HG03095 (cell line): ENCODE results near the gene TMEM145.
"Not testable (repeated sequence)": the region's sequence is repeated elsewhere in the genome, so short reads cannot be mapped to it uniquely, and the experiment has no call there.

Experiments
- ATAC-seq: cut with Tn5 transposase; IDR thresholded peaks from one replicate; pipeline ENCODE4 v1.9.1; 2021; ENCODE audit warnings: moderate library complexity; ENCODE audit not compliant: unreplicated experiment

Gene TMEM145

DNA sequence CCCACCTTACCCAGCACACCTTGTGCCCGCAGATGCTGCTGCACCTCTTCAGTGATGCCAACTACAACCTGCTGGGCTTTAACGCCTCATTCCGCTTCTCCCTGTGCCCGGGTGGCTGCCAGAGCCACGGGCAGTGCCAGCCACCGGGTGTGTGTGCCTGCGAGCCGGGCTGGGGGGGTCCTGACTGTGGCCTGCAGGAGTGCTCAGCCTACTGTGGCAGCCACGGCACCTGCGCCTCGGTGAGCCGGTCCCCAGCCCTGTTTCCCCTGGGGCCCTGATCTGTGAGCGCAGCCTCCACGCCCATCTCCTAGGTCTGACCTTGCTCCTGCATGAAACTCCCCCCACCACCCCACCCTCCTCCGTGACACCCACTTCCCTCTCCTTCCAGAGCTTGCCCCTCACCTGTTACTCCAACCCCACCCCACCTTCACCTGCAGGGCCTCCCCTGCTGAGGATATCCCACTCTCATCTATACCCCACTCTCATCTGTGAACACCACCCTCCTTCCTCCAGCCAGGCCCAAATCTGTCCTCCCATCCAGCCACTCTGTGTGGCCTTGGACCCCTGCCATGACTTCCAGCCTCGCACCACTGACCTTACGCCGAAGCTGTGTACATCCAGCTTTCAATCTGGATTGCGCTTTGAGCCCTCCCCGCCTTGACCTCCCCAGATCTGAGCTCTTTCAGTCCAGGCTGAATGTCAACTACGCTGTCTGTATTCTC, 21.0 kb downstream of the TMEM145 start:
- no peak for ATAC-seq

DNA sequence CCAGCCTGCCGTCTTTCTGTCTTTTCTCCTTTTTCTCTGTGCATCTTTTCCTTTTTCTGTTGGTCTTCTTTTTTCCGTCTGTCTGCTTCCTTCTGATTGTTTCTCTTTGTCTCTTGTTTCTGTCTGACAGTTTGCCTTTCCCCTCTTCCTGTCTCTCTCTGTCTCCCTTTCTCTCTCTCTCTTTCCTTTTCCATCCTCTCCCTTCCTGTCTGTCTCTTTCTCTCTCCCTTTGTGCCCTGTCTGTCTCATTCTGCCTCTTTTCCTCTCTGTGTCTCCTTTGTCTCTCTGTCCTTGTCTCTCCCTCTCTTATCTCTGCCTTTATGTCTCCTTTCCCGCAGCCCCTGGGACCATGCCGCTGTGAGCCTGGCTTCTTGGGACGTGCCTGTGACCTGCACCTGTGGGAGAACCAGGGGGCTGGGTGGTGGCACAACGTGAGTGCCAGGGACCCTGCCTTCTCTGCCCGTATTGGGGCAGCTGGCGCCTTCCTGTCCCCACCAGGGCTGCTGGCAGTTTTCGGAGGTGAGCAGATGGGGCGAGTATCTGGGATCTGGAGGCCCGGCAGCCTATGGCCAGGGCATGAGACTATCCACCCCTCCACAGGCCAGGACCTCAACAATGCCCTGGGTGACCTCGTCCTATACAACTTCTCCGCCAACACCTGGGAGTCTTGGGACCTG, 21.7 kb downstream of the TMEM145 start:
- no peak for ATAC-seq

DNA sequence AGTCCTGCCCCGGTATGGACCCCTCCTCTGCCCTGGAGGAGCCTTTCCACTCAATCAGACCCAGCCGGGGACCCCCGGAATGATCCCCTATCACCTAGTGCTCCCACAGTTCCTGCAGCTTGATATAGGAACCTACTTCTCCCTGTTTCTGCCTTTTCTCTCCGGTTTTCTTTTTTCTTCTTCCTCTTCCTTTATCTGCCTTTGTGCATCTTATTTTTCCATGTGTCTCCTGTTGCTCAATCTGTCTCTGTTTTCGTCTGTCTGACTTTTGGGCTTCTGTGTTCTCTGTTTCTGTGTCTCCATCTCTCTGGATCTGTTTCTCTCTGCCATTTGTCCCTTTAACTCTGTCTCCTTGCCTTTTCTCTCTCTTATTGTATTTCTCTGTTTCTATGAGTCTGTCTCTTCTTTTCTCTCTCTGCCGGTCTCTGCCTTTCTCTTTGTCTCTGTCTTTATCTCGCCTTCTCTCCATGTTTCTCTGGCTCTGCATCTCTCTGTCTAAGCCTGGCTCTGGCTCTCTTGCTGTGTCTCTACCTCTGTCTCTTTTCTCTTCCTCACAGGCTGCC, 22.3 kb downstream of the TMEM145 start:
- no peak for ATAC-seq

DNA sequence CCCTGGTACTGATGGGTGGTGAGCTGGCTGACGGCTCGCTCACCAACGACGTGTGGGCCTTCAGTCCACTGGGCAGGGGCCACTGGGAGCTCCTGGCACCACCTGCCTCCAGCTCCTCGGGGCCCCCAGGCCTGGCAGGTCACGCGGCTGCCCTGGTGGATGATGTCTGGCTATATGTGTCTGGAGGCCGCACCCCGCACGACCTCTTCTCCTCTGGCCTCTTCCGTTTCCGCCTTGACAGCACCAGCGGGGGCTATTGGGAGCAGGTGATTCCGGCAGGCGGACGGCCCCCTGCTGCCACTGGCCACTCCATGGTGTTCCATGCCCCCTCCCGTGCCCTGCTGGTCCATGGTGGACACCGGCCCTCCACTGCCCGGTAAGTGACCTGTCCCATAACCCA, 22.9 kb downstream of the TMEM145 start:
- no peak for ATAC-seq

DNA sequence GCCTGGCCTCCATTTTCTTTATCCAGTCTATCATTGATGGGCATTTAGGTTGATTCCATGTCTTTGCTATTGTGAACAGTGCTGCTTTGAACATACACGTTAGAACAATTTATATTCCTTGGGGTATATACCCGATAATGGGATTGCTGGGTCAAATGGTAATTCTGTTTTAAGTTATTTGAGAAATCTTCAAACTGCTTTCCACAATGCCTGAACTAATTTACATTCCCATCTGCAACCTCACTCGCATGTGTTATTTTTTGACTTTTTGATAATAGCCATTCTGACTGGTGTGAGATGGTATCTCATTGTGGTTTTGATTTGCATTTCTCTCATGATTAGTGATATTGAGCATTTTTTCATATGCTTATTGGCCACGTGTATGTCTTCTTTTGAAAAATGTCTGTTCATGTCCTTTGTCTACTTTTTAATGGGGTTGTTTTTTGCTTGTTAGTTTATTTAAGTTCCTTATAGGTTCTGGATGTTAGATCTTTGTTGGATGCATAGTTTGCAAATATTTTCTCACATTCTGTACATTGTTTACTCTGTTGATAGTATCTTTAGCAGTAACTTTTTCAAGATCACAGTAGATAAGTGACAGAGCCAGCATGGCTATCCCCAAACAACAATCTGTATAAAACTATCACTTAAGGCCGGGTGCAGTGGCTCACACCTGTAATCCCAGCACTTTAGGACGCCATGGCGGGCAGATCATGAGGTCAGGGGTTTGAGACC, 26.2 kb downstream of the TMEM145 start:
- not testable (repeated sequence) for ATAC-seq

DNA sequence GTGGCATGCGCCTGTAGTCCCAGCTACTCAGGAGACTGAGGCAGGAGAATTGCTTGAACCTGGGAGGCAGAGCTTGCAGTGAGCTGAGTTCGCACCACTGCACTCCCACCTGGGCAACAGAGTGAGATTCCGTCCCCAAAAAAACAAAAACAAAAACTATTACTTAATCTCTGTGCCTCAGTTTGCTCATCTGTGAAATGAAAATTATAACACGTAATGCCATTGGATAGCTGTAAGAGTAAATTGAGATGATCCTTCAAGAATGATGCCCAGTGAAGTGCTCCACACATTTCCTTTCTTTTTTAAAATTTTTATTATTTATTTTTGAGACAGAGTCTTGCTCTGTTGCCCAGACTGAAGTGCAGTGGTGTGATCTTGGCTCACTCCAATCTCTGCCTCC, 26.8 kb downstream of the TMEM145 start:
- not testable (repeated sequence) for ATAC-seq

DNA sequence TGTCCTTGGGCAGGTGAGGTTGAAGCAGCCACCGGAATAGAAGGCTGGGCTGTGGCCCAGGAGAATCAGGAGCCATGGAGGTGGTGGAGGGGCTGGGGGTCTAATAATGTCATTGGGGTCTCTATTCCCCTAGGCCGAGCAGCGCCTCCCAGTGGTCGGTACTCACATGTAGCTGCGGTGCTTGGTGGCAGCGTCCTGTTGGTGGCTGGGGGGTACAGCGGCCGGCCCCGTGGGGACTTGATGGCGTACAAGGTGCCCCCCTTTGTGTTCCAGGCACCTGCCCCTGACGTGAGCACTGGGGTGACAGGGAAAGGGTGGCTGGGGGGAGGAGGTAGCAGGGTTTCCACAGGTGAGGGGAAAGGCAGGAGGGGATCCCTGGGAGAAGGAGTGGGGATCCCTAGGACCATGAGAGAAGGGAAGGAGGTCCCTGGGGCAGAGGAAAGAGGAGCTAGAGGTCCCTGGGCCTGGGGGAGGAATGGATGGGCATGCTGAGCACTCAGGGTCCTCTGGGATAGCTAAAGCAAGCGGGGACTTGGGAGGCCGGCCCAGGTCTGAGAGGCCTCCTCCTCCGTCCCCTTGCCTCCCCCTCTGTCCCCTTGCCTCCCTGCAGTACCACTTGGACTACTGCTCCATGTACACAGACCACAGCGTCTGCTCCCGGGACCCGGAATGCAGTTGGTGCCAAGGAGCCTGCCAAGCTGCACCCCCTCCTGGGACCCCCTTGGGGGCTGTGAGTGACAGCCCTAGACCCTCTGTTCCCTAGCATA, 30.4 kb downstream of the TMEM145 start:
- no peak for ATAC-seq

DNA sequence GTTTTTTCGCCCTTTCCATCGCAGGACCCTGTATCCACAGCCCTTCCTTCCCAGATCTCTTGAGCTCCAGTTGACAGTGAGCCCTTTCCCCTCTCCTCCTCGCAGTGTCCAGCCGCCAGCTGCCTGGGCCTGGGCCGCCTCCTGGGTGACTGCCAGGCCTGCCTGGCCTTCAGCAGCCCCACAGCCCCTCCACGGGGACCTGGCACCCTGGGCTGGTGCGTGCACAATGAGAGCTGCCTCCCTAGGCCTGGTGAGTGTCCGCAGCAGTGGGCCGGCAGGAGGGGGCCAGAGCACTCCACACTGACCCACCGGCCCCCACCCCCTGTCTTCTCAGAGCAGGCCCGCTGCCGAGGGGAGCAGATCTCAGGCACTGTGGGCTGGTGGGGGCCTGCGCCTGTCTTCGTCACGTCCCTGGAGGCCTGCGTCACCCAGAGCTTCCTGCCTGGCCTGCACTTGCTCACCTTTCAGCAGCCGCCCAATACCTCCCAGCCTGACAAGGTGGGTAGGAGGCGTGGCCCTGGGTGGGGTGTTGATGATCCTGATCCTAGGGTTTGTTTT, 31.3 kb downstream of the TMEM145 start:
- ATAC-seq, result no peak

DNA sequence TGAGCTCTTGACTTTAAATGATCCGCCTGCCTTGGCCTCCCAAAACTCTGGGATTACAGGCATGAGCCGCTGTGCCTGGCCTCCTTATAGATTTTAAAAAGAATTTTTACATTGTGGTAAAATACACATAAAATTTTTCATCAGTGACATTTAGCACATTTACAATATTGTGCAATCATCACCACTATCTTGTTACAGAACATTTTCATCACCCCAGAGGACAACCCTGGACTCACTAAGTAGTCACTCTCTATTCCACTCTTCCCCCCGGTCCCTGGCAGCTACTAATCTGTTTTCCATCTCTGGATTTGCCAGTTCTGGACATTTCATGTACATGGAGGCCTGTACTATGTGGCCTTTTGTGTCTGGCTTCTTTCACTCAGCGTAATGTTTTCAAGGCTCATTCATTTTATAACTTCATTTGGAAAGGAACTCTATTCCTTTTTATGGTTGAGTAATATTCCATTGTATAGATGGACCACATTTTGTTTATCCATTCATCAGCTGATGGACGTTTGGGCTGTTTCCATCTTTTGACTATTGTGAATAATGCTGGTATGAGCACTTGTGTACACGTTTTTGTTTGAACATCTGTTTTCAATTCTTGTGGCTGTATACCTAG, 32.2 kb downstream of the TMEM145 start:
- no peak for ATAC-seq

DNA sequence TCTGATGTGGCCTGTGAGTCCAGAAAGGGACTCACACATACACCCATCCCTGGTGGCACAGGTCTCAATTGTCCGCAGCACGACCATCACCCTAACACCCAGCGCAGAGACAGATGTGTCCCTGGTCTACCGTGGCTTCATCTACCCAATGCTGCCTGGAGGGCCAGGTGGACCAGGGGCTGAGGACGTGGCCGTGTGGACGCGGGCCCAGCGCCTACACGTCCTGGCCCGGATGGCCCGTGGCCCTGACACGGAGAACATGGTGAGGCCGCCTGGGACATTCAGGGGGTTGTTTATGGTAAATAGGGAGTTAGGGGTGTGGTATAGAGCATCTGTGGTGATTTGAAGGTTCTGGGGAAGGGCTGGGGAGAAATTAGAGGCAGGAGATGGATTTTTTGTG, 35.1 kb downstream of the TMEM145 start:
- no peak for ATAC-seq

DNA sequence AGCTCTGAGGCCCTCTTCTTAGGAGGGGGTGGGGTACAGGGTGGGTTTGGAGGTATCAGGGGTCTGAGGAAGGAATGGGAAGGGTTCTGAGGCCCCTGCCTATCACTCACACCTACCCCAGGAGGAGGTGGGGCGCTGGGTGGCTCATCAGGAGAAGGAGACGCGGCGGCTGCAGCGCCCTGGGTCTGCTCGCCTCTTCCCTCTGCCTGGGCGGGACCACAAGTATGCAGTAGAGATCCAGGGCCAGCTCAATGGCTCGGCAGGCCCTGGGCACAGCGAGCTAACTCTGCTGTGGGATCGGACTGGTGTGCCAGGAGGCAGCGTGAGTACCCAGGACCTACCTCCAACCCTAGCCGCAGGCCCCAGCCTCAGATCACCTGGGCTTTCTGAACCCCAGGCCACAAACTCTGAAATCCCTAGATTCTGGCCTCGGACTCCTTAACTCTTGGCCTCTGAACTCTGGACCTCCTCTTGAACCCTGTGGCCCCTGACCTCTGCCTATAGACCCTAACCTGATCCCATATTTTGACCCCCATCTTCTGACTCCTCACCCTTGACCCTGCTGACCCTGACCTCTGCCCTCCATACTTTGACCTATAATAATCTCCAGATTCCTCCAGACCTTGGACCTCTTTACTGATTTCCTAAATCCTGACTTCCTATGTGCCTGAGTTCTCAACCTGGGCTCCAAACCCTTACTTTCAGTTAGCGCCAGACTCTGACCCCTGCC, 36.4 kb downstream of the TMEM145 start:
- ATAC-seq, result no peak

DNA sequence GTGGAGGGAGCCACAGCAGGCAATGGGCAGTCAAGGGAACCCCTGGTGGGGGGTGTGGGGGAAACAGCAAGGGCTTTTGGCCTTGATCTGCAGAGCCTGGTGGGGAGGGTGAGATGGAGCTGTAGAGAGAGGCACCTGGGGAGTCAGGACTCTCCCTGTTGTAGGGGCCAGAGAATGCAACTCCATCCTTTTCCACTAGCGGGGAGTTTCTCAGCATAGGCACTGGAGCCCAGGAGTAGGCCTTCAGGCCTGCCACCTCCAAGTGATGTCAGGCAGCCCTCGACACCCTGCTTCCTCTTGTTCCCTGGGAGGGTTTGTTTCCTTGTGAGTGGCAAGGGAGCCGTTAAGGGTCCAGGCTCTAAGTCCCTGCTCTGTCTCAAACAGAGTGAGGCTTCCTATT, 37.3 kb downstream of the TMEM145 start:
- ATAC-seq, result no peak

DNA sequence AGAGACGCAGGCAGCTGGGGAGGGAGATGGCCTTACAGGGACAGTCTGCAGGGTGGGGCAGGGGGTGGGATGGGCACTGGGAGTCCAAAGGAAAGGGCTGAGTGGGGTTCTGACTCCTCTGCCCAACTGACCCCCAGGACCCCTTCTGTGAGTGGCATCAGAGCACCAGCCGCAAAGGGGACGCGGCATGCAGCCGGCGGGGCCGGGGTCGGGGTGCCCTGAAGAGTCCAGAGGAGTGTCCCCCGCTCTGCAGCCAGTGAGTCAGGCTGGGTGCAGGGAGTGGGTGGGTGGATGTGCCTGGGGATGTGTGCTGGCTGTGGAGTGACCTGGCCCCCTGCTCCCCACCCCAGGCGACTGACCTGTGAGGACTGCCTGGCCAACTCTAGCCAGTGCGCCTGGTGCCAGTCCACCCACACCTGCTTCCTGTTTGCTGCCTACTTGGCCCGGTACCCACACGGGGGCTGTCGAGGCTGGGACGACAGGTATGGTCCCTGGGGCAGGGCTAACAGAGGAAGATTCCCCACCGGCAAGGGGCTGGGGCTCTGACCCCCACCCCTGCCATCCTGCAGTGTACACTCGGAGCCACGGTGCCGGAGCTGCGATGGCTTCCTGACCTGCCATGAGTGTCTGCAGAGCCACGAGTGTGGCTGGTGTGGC, 38.1 kb downstream of the TMEM145 start:
- ATAC-seq, result no peak

DNA sequence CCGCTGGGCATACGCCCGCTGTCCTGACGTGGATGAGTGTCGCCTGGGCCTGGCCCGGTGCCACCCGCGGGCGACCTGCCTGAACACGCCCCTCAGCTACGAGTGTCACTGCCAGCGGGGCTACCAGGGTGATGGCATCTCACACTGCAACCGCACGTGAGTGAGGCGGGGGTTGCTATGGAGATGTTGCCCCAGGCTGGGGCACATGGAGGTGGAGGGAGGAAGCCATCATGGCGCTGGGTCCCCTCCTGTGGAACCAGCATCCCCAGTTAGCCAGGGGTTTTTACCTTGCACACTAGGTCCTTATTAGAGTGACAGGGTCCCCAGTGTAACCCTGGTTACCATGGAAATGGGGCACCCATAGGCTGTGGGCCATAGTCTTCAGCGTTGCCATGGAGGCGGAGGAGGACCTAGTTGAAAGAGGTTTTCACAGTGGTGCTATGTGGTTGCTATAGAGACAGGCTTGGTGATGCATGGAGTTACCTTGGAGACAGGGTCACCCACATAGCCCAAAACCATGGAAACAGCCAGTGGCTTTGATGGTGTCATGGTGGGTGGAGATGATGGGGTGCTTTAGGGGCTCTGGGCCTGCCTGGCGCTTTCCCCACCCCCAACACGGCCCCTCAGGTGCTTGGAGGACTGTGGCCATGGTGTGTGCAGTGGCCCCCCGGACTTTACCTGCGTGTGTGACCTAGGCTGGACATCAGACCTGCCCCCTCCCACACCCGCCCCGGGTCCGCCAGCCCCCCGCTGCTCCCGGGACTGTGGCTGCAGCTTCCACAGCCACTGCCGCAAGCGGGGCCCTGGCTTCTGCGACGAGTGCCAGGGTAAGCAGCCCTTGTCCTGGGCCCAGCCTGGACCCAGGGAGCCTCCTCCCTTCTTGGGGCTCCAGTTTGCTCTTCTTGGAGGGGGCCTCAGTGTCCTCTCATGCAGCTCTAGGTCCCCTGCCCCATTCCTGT, 39.5 kb downstream of the TMEM145 start:
- ATAC-seq, result no peak

DNA sequence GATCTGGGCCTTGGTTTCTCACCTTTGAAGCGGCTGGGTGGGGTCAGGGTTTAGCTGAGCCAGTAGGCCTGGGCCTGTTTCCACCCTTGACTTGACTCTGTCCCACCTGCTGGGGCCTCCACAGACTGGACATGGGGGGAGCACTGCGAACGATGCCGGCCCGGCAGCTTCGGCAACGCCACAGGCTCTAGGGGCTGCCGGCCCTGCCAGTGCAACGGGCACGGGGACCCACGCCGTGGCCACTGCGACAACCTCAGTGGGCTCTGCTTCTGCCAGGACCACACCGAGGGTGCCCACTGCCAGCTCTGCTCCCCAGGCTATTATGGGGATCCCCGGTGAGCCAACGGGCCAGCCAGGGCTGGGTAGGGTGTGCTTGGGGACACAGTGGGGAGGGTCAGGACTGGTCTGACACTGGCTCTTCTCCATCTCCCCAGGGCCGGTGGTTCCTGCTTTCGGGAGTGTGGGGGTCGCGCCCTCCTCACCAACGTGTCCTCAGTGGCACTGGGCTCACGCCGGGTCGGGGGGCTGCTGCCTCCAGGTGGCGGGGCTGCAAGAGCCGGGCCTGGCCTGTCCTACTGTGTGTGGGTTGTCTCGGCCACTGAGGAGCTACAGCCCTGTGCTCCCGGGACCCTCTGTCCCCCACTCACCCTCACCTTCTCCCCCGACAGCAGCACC, 40.4 kb downstream of the TMEM145 start:
- ATAC-seq, result no peak

DNA sequence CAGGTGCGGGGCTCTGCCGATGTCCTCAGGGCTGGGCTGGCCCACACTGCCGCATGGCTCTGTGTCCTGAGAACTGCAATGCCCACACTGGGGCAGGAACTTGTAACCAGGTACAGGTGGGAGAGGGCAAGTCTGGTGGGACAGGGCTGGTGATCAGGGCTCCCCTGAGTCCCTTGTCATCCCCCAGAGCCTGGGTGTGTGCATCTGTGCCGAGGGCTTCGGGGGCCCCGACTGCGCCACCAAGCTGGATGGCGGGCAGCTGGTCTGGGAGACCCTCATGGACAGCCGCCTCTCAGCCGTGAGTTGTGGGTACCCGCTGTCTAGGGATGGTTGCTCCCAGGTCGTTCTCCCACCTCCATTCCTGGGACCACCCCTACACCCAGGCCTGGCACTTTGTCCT, 42.8 kb downstream of the TMEM145 start:
- ATAC-seq, result no peak

DNA sequence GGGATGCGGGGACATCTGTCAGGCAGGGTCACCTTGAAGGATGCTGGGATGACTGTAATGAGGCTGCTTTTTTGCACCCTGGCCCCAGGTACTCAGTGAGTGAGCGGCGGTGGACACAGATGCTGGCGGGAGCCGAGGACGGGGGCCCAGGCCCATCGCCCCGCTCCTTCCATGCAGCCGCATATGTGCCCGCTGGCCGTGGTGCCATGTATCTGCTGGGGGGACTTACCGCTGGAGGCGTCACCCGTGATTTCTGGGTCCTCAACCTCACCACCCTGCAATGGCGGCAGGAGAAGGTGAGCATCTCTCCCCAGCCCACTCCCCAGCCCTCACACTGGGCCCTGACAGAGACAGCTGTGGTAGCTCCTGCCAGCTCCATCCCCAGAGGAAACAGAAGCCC, 43.6 kb downstream of the TMEM145 start:
- ATAC-seq, result no peak
